Thoracic aorta (tissue), 2 donors: ENCODE measurements around the gene CANT1. TPM values are rescaled to one million over a fixed set of nuclear protein-coding genes. Genes with fewer than 3 reads are reported as not detected.

Source experiments
- ATAC-seq: fragments of 150-250 bp; one replicate; pipeline ENCODE4 v1.8.0; 2017; ENCODE audit warnings: low read depth; ENCODE audit not compliant: insufficient number of reproducible peaks, low FRiP score
- DNase-seq: peaks from one replicate; pipeline ENCODE4 v3.0.0-alpha.2; 2020; ENCODE audit warnings: low spot score
- H3K27ac ChIP-seq, 2 donors: fragments of 200-600 bp; sonication (generic); 1 replicate in 1 of 2; 2 replicates in 1 of 2; pipeline ENCODE4 v1.5.1; 2016; ENCODE audit warnings: mild to moderate bottlenecking in 2 of 2, moderate library complexity in 2 of 2
- H3K27me3 ChIP-seq: fragments of 200-600 bp; sonication (generic); replicated peaks from 2 replicates; pipeline ENCODE4 v1.6.0; 2016; ENCODE audit warnings: mild to moderate bottlenecking; ENCODE audit not compliant: insufficient read depth
- H3K36me3 ChIP-seq: fragments of 200-600 bp; sonication (generic); one replicate; pipeline ENCODE4 v1.5.1; 2016
- H3K4me1 ChIP-seq, 2 donors: fragments of 200-600 bp; sonication (generic); 1 replicate in 1 of 2; 2 replicates in 1 of 2; pipeline versions ENCODE4 v1.5.1 to v1.6.0; 2016; ENCODE audit warnings: low read depth in 2 of 2, mild to moderate bottlenecking in 1 of 2; ENCODE audit not compliant: control insufficient read depth in 1 of 2
- H3K4me3 ChIP-seq: fragments of 200-600 bp; sonication (generic); 2 replicates; pipeline ENCODE4 v1.5.1; 2016; ENCODE audit warnings: mild to moderate bottlenecking
- H3K9me3 ChIP-seq: fragments of 200-600 bp; sonication (generic); 2 replicates; pipeline ENCODE4 v1.5.1; 2016
- CTCF ChIP-seq: fragments of 200-600 bp; sonication (generic); IDR thresholded peaks from one replicate; pipeline ENCODE4 v1.5.1; 2019; ENCODE audit warnings: antibody characterized with exemption
- total RNA-seq, 2 donors: library from RNA; depleted of rRNA; stranded (reverse); fragments of >200 nt; gene quantifications; one replicate each; pipeline versions ENCODE4 v1.1.0 to v1.2.3, GENCODE V29; 2016

Gene CANT1
- total RNA-seq, 2 donors from 2014 or later: 21.4 to 41.0 TPM

- peaks cover 9% of the 10 kb centered on the region for H3K36me3 ChIP-seq
- no peak for TF ChIP-seq CTCF
- H3K4me1 ChIP-seq: peaks cover 22 to 35% of the 10 kb centered on the region in 2 donors
- H3K27ac ChIP-seq: no peak overlapping the region
- H3K4me3 ChIP-seq: no peak overlapping the region
- H3K27me3 ChIP-seq: no peaks in the 10 kb centered on the region
- no peaks in the 10 kb centered on the region for H3K9me3 ChIP-seq
- ATAC-seq (no peak), DNase-seq (no peak)
These were observed 8.2 kb downstream of the CANT1 start for GRCh38 chr17:79001190-79002020.

- peaks cover 9% of the 10 kb centered on the region for H3K36me3 ChIP-seq
- H3K4me1 ChIP-seq: peaks cover 14 to 40% of the 10 kb centered on the region in 2 donors
- H3K27me3 ChIP-seq: no peaks in the 10 kb centered on the region
- peak overlapping the region in 1 of 2 donors; percentile 5 for H3K27ac ChIP-seq
- DNase-seq (no peak), ATAC-seq (no peak)
- H3K4me3 ChIP-seq: no peak overlapping the region
- H3K9me3 ChIP-seq: no peaks in the 10 kb centered on the region
- no peak for TF ChIP-seq CTCF
These were observed 9.0 kb downstream of the CANT1 start for GRCh38 chr17:79000396-79001189.

- H3K36me3 ChIP-seq: peaks cover 13% of the 10 kb centered on the region
- no peak for DNase-seq
- H3K4me1 ChIP-seq: peaks cover 13 to 41% of the 10 kb centered on the region in 2 donors
- H3K27ac ChIP-seq: peak overlapping the region in 1 of 2 donors; percentile 78
- no peaks in the 10 kb centered on the region for H3K9me3 ChIP-seq
- no peaks in the 10 kb centered on the region for H3K27me3 ChIP-seq
- ATAC-seq: no peak
- TF ChIP-seq CTCF: no peak
- H3K4me3 ChIP-seq: no peak overlapping the region
These were observed 9.6 kb downstream of the CANT1 start for GRCh38 chr17:78999947-79000395.

- Histone ChIP-seq H3K4me3 (no peak overlapping the region), H3K36me3 (peaks cover 18% of the 10 kb centered on the region), H3K9me3 (no peaks in the 10 kb centered on the region), H3K27me3 (no peaks in the 10 kb centered on the region), H3K4me1 (peaks cover 13 to 41% of the 10 kb centered on the region in 2 donors), H3K27ac (peak overlapping the region; percentile 54 to 78)
- DNase-seq: no peak
- TF ChIP-seq CTCF: no peak
- no peak for ATAC-seq
These were observed 10.4 kb downstream of the CANT1 start for GRCh38 chr17:78999056-78999768.
